HG02938 (cell line): ENCODE results near the gene PSMB7.

Experiments
- ATAC-seq: cut with Tn5 transposase; IDR thresholded peaks from one replicate; pipeline ENCODE4 v1.9.1; 2021; ENCODE audit warnings: mild to moderate bottlenecking, moderate library complexity; ENCODE audit not compliant: unreplicated experiment

The PSMB7 gene

GRCh38 chr9:124329206-124329792 is 85.9 kb downstream of the PSMB7 start:
- no peak for ATAC-seq

- no peak for ATAC-seq
Measured at GRCh38 chr9:124328285-124328684, 87.0 kb downstream of the PSMB7 start.

- no peak for ATAC-seq
Measured at GRCh38 chr9:124327491-124327890, 87.8 kb downstream of the PSMB7 start.

GRCh38 chr9:124326378-124326777 is 88.9 kb downstream of the PSMB7 start:
- no peak for ATAC-seq

DNA sequence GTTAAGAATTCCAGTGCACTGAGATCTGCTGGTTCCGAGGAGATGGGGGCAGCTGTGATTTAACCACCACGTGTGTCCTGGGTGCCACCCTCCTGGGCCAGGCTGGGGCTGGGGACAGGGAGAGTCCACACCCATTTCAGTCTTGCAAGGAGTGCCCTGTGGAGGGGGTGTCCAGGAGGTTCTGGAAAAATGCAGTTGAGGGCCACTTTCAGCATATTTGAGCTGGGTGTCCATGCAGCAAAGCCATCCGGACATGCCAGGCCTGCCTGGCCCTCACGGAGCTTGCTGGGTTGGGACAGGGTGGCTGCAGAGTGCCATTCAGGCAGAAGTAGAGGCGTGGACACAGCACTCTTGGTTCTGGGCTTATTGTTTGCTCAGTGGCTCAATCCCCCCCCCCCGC is 89.4 kb downstream of the PSMB7 start:
- ATAC-seq: no peak

DNA sequence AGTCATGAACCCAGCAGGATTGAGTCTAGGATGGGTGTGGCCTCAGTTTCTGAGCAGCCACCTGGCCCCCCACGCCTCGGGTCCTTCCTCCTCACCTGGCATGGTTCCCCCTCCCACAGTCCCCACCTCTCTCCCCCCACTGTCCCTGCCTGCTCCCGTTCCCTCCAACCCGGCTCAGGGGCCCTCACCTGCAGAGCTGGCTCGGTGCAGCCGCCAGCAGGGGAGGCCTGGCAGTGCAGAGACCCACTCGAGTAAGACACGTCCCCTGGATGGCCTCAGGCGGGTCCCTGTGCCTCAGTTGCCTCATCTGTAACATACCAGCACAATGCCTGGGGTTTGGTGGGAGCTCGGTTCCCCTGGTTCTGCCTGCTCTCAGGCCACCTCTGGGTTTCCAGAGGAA is 91.3 kb downstream of the PSMB7 start:
- no peak for ATAC-seq

GRCh38 chr9:124322618-124323432 is 92.4 kb downstream of the PSMB7 start:
- ATAC-seq: no peak

GRCh38 chr9:124321935-124322334 is 93.3 kb downstream of the PSMB7 start:
- ATAC-seq: no peak

DNA sequence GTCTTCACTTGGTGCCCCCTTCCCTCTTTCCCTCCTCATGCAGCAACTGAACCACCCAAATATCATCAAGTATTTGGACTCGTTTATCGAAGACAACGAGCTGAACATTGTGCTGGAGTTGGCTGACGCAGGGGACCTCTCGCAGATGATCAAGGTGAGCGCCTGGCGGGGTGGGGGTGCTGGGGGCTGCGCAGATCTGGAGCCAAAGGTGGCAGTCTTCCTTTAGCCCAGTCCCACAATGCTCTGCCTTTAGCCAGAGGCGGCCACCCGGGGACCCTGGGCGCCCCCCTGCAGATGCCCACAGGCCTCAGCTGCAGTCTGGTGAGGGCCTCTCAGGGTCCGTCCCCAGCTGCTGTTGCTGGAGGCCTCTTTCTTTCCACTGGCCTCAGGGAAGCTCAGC is 93.8 kb downstream of the PSMB7 start:
- ATAC-seq: no peak

DNA sequence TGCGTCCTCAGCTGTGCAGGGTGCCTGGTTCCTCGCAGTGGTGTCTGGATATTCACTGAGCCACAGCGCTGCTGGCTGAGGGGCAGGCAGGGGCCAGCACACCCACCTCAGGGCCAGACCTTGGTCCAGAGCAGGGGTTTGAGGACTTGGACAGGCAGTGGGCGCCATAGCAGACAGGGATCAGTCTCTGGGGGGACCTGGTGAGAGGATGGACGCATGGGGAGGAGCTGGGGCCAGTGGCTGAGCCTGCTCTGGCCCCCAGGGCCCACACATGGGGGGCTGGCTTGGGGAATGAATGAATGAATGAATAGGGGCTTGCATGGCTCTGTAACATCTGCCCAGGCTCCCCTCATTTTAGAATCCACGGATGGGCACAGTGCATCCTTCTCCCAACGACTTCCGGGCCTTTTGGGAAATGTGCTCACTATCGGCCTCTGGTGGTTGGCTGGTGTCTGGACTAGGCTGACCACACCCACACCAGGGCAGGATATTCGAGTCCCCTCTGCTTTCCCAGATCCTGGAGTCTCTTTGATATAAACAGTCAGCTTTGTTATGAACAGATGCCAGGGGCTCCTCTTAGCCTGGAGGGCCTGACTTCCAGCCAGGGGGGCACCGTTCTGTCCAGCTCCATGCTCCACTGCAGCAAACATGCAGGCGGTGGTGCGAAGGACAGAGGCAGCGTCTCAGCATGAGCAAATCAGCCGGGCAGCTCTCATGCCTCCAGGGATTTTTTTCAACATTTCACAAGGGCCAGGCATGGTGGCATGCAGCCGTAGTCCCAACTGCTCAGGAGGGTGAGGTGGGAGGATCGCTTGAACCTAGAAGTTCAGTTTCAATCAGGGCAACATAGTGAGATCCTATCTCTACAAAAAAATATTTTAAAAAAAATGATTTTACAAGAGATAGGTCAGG is 94.9 kb downstream of the PSMB7 start:
- ATAC-seq: no peak

GRCh38 chr9:124315882-124316281 is 99.4 kb downstream of the PSMB7 start:
- no peak for ATAC-seq

DNA sequence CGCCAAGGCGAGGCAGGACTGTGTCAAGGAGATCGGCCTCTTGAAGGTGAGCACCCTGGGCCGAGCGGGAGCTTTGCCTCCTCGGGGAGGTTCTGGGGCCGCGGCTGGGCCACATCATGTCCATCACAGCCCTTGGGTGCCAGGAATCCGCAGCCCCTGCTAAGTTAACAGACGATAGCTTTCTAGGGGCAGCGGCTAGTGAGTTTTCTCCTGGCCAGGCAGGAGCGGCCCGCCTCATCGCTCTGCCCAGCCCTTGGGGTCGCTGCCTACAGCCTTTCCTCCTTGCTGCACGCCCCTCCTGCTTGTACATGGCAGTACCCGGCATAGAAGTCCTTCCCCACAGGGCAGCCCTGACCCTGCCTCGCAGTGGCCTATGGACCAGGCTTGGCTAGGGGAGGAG is 101.3 kb downstream of the PSMB7 start:
- no peak for ATAC-seq

DNA sequence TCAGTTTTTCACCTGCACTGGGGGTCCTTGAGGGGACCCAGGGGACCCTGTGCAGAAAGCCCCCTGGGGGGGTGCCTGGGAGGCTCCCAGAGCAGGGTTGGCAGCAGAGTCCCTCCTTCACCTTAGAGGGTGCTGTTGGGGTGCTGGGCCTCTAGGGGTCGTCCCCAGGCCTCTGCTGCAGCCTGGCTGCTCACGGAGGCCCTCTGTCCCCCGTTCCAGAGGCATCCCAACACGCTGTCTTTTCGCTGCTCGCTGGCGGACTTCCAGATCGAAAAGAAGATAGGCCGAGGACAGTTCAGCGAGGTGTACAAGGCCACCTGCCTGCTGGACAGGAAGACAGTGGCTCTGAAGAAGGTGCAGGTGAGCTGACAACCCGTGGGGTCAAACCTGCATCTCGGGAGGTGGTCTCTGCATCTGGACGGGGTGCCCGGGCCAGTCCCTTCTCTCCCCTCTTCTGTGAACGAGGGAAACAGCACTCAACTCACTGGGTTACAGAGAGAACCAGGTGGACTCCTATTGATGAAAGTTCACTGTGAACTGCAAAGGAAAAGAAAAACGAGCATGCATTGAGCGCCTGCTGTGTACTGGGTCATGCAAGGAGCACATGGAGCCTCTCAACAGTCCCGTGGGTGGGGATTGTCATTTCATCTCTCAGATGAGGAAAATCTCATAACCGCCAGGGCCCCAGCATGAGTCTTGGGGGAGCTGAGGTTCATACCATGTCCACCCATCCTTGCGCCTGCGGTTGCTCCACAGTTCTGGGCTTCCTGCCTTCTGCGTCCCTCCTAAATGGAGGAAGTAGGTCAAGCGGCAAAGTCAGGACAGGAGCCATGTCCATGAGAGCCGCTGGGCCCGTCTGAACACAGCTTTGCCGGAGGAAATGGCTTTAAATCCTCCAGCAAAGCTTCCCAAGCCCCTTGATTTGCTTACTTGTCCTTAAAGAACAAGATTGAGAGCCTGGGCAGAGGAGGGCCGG is 102.7 kb downstream of the PSMB7 start:
- ATAC-seq: no peak

DNA sequence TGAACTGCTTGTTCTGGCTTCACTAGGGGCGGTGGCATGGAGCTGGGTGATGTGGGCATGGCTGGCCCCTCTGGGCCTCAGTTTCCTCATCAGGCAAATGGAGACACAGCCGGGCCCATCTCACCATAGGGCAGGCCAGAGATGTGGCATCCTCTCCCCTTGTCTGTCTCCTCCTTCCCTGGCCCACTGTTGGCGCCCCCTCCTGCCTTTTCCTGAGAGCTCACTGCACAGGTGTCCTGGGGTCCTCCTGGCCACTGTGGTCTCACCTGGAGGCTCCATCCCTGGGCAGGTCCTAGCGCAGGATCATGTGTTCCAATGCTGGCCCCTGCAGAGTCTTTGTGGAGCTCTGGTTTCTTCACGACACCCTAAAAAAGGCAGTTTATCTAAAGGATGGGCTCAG is 104.0 kb downstream of the PSMB7 start:
- no peak for ATAC-seq

GRCh38 chr9:124309667-124310084 is 105.6 kb downstream of the PSMB7 start:
- ATAC-seq: no peak

GRCh38 chr9:124308606-124309491 is 106.4 kb downstream of the PSMB7 start:
- no peak for ATAC-seq

- ATAC-seq: no peak
Measured at GRCh38 chr9:124307379-124308030, 107.7 kb downstream of the PSMB7 start.

DNA sequence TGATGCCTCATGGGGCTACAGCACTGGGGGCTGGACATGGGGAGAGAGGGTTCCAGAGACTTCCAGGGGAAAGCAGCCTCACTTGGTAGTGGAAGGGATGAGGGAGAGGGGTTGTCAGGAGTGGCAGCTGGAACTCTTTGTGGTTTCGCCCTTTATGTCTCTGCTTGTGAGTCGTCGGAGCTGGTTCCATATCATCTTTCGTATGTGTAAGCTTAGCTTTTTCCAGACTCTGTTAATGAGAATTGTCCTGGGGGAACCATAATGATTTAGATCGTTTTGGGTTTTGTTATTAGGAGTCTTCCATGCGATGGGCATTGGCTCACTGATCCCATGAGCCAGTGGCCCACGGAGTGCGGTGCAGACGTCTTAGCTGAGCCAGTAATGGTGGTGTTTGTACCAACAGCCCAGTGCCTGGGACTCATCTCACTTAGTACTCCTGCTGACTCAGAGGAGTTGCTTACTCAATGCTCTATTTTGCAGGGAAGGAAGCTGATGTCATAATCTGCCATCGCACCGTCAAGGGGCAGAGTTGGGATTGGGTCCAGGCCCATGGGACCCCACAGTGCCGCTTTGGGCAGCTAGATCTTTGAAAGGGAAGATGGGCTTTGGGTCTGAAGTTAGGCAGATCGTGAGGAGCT is 109.0 kb downstream of the PSMB7 start:
- no peak for ATAC-seq
